GM18951 (cell line): ENCODE measurements around the gene PAPSS1.

Experiments
- POLR2A ChIP-seq: IDR thresholded peaks from 4 replicates; pipeline ENCODE4 v1.6.1; 2011; ENCODE audit warnings: mild to moderate bottlenecking; ENCODE audit not compliant: insufficient read length, insufficient read depth; ENCODE audit errors: extremely low read depth
- in situ Hi-C: fragments of 300-500 bp; cut with MboI; formaldehyde crosslinking; loops from one replicate; pipeline ENCODE4 v1.12.0; 2022; ENCODE audit warnings: low sequenced_read_pairs, mixed read lengths, inconsistent platforms; ENCODE audit not compliant: unreplicated experiment

Gene PAPSS1

GRCh38 chr4:107648178-107648991 is 71.6 kb downstream of the PAPSS1 start:
- no peak for TF ChIP-seq POLR2A

GRCh38 chr4:107647591-107647990 is 72.4 kb downstream of the PAPSS1 start:
- in situ Hi-C loops, result no loop called here
- no peak for TF ChIP-seq POLR2A

More at GRCh38 chr4:107648178-107648991, 71.6 kb downstream of the PAPSS1 start:
- in situ Hi-C loops, result no loop called here

GRCh38 chr4:107645604-107646003 is 74.4 kb downstream of the PAPSS1 start:
- in situ Hi-C loops, result no loop called here
- no peak for TF ChIP-seq POLR2A

- no peak for TF ChIP-seq POLR2A
- in situ Hi-C loops, result no loop called here
Measured at GRCh38 chr4:107643021-107643420, 77.0 kb downstream of the PAPSS1 start.

- in situ Hi-C loops, result no loop called here
- TF ChIP-seq POLR2A, result no peak
Measured at GRCh38 chr4:107640878-107641277, 79.2 kb downstream of the PAPSS1 start.

- no peak for TF ChIP-seq POLR2A
- in situ Hi-C loops, result no loop called here
Measured at GRCh38 chr4:107640197-107640596, 79.8 kb downstream of the PAPSS1 start.

GRCh38 chr4:107635735-107636134 is 84.3 kb downstream of the PAPSS1 start:
- no peak for TF ChIP-seq POLR2A

GRCh38 chr4:107631560-107631959 is 88.5 kb downstream of the PAPSS1 start:
- in situ Hi-C loops, result no loop called here
- no peak for TF ChIP-seq POLR2A

More at GRCh38 chr4:107635735-107636134, 84.3 kb downstream of the PAPSS1 start:
- in situ Hi-C loops, result no loop called here

- in situ Hi-C loops, result no loop called here
- TF ChIP-seq POLR2A, result no peak
Measured at GRCh38 chr4:107630185-107630705, 89.8 kb downstream of the PAPSS1 start.

- in situ Hi-C loops, result no loop called here
- TF ChIP-seq POLR2A, result no peak
Measured at GRCh38 chr4:107629318-107629717, 90.7 kb downstream of the PAPSS1 start.

GRCh38 chr4:107625391-107625902 is 94.6 kb downstream of the PAPSS1 start:
- no peak for TF ChIP-seq POLR2A
- in situ Hi-C loops, result no loop called here

- TF ChIP-seq POLR2A, result no peak
- in situ Hi-C loops, result no loop called here
Measured at GRCh38 chr4:107624024-107624423, 96.0 kb downstream of the PAPSS1 start.

GRCh38 chr4:107622006-107622405 is 98.0 kb downstream of the PAPSS1 start:
- TF ChIP-seq POLR2A, result no peak
- in situ Hi-C loops, result no loop called here

GRCh38 chr4:107619731-107620130 is 100.3 kb downstream of the PAPSS1 start:
- in situ Hi-C loops, result no loop called here
- TF ChIP-seq POLR2A, result no peak
